HG02970 (cell line): ENCODE data around the gene PRDM12.

Experiments
- ATAC-seq: cut with Tn5 transposase; IDR thresholded peaks from one replicate; pipeline ENCODE4 v1.9.1; 2021; ENCODE audit warnings: mild to moderate bottlenecking, moderate library complexity, moderate number of reproducible peaks; ENCODE audit not compliant: unreplicated experiment, low FRiP score

Gene PRDM12

DNA sequence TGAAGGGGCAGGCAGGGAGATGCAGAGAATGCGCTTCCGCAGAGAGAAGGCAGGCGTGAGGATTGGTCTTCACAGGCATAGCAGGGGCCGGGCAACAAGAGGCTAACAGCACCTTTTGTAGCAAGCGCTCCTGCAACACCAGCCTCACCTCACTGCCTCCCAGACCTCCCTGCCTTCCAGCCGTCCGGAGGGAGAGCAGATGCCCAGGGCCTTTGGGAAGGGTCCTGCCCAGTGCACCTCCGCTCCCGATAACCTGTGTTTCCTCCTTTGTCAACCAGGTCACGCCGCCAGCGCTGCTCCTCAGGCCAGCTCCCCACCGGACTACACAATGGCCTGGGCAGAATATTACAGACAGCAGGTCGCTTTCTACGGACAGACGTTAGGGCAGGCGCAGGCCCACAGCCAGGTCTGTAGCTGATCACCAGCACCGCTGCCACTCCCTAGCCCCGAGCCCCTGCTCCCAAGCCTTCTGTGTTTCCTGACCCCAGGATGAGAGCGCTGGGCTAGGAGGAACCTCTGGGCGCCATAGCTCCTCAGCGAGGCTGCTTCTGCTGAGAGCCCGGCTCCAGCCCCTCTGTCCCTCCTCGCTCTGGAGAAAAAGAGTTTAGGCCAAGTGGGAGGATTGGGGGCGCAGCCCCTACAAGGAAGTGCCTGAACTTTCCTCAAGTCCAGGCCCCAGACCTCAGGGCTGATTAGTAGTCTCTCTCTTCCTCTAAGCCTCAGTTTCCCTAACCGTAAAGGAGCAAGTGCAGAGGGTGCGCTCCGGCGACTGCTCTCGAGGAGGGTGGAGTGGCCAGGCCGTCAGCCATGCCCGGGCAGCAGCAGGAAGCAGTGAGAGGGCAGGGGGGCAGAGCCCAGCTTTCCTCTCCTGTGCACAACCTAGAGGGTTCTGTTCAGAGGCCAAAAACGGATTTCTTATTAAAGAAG, 28.4 kb upstream of the PRDM12 start:
- ATAC-seq: no peak

DNA sequence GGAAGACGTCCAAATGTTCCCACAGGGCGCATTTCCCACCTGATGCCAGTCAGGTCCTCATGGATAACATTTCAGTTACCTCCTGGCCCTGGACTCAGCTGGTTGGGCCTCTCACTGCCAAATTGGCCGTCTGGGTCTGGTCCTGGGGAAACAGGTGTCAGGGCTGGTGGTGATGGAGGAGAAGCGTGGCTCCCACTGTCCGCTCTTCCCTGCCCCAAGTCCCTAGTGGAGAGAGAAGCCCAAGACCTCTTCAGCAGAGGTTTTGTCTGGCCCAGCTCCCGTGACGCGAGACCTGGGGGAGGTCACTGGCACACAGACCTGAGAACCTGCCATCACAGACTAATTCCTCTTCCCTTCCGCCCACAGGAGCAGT, 27.8 kb upstream of the PRDM12 start:
- ATAC-seq: no peak

- no peak for ATAC-seq
These were observed 25.9 kb upstream of the PRDM12 start for GRCh38 chr9:130638284-130639123.

GRCh38 chr9:130639124-130639765, 25.1 kb upstream of the PRDM12 start:
- no peak for ATAC-seq

DNA sequence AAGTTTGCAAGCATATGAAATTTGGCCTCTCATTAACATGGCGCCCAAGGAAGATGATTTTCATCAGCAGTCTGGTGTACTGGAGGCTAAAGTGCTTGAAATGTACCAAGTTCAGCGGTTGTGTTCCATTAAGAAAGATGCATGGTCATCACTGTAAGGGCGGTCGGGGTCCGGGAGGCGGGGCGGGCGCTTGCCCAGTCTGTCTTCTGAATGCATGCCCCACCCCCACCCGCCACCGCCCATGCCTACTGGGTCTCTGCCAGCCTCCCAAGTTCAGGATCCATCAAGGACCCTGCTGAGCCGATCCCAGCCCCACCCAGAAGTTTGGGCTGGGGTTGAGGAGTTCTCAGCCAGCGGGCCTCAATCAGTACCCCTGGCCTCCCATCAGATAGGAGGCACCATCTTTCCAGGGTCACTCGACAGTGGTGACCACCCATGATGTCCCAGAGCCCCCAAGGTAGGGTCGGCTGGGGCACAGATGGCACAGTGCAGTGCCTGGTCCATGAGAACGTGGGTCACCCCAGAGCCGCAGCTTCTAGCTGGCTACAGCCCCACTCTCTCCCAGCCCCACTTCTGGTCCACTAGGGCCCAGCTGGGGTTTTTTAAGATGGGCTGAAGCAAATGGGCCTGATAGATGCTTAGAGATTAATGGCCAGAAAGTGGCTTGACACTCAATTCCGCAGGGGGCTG, 24.4 kb upstream of the PRDM12 start:
- ATAC-seq: no peak

GRCh38 chr9:130640681-130641080, 23.7 kb upstream of the PRDM12 start:
- ATAC-seq: no peak

- no peak for ATAC-seq
These were observed 21.5 kb upstream of the PRDM12 start for GRCh38 chr9:130642926-130643325.

DNA sequence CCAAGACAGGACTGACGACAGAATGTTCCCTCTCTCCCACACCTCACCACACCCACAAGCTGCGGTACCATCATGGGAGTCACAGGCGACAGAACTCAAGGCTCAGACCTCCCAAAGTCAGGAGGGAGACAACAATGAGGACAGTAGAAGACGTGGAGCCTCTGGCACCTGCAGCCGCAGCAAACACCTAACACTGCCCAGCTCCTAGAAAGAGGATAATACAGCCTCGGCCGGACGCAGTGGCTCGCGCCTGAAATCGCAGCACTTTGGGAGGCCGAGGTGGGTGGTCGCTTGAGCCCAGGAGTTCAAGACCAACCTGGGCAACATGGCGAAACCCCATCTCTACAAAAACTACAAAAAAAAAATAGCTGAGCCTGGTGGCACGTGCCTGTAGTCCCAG, 13.2 kb upstream of the PRDM12 start:
- ATAC-seq: no peak

GRCh38 chr9:130651752-130652151, 12.6 kb upstream of the PRDM12 start:
- no peak for ATAC-seq

DNA sequence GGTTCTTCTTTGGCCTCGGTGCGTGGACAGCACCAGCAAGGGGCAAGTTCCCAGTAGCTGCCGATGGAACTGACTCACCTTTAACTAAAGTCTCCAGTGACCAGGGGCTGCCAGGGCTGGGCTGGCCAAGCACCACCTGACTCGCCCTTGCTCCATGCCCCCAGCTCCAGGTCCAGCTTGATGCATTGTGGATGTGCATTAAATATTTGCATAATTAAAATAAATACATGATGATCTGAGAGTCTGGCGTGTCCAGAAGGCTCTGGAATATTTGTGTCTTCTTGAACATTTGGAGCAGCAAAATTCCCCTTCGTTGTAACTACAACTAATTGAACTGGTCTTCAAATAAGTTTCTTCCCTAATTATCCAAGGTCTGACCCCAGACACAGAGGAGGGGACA, 9.5 kb upstream of the PRDM12 start:
- no peak for ATAC-seq

DNA sequence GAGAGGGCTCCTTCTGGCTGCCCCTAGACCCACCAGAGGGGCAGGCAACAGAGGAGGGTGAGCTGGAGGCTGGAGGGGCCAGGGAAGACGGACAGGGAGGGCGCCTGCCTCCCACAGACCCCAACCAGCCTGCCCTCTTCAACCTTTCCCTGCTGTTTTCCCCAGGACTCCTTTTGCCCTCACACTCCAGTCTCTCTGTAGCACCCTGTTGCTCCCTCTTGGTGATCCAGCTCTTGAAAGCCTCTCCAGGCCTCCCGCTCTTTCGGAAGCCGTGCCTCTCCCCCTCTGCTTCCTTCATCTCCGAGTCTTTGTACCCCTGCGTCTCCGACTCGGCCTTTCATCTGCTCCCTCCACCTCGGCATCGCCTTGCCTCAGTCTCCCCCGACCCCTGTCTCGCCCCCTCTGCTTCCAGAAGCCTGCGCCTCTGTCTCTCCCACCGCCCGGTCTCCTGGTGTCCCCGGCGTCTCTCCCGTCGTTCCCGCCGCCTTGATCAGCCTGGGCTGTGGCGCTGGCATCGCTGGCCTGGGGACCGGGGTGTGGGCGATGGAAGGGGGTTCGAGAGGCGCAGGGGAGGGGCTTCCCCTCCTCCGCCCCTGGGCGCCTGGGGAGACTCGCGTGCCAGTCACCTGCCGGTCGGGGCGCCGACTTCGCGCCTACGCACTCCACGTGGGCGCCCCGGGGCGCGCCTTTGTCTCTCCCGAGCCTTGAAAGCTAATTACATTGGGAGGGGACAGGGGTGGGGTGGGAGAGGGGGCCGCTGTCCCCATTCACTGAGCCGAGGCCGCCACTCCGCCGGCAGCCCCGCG, 5.3 kb upstream of the PRDM12 start:
- ATAC-seq: no peak

DNA sequence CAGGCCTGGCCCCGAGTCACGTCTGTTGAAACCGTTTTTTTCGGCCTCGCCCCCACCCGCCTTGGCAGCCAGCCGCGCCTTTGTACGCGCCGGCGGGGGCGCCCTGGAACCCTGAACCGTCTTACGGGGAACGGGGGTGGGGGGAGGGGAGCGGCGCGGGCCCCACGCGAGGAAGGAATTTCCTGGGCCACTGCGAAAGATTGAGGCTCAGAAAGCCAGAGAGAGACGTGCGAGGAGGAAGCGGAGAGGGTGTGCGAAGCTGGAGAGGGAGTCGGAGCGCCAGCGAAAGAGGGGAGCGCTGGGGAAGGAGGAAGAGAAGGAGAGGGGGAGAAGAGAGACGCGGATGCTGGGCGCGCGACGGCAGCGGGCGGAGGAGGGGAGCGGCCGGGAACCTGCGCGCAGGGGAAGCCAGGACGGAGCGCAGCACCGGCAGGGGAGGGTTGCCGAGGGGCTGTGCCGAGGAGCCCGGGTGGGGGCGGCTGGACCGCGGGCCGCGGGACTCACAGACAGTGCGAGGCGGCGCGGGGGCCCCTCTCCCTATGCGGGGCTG, 4.6 kb upstream of the PRDM12 start:
- no peak for ATAC-seq

GRCh38 chr9:130660326-130660682, 4.1 kb upstream of the PRDM12 start:
- no peak for ATAC-seq

- no peak for ATAC-seq
These were observed 3.5 kb upstream of the PRDM12 start for GRCh38 chr9:130660683-130661450.

DNA sequence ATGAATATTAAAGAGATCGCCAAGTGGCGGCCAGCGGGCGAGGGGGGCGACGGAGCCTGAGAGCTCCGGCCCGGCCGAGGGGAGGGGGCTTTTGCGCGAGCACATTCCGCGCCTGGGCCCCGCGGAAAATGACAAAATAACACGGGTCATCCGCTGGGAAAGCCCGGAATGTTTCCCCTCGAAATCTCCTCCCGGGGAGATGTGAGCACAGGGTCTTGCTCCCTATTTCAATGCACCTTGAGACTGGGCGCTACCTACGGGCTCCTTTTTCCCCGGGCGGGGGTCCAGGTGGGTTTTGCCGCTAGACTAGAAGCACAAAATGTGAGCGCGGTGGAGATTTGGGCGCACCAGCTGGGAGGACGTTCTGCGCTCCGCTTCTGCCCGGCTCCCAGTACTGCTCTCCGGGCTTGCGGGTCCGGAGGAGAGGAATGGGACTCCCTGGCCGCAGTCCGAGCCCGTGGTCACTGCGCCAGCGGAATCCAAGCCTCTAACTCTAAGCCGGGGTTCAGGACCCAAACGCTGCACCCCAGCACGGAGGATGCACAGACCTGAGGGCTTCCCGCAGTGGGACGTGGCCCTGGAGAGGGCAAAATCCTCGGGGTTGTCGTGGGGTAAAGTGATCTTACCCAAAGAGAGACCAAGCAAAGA, 2.8 kb upstream of the PRDM12 start:
- no peak for ATAC-seq

DNA sequence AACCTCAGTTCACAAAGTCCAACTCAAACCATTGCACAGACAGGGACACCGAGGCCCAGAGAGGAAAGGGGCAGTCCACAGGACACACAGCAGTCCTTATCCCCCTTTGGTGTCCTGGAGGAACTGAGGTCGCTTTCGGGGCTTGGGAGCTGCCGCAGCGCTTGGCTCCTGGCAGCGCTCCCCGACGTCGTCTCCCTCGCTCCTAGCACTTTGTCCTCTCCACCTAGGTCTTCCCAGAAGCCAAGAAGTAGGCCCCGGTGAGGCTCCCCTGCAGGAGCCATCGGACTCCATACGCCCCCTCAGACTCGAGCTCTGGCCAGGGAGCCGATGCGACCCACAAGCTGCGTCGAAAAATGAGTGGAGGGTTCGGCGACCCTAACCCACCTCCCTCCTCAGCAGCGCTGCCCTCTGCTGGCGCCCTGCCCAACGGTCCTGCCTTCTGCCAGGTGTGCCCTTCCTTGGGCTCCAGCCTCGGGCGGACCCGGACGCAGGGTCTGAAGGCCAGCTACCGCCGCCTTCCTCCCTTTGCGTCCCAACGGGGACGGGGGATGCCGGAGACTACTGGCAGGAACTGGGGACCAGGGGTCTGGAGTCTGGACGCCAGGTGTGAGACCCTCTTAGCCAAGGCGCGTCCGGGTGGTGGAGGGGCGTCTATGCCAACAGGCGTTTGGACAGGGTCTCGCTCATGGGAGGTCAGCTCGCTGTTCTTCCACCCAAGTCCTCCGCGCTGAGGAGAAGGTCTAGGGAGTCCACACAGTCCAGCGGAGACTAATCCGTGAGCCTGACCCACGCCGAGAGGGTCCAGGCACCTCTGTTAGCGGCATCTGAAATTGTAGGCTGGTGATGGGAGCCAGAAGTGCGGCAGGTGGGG, 2.1 kb upstream of the PRDM12 start:
- no peak for ATAC-seq

GRCh38 chr9:130662970-130663257, 1.5 kb upstream of the PRDM12 start:
- no peak for ATAC-seq
